OCI-LY3 (cell line): ENCODE results near the gene RAC3.

Source experiments
- H2AFZ ChIP-seq: fragments of 200-600, 300-600 bp; shearing (Covaris generic); 2 replicates; pipeline ENCODE4 v1.6.0; 2014; ENCODE audit warnings: antibody characterized with exemption, low read depth, low read length
- H3K27ac ChIP-seq: fragments of 200-600, 300-600 bp; sonication (generic); 2 replicates; pipeline ENCODE4 v1.5.1; 2014; ENCODE audit warnings: mild to moderate bottlenecking, low read length, moderate library complexity, mixed read lengths
- H3K27me3 ChIP-seq: fragments of 200-600, 300-600 bp; sonication (generic); 2 replicates; pipeline ENCODE4 v1.6.1; 2014; ENCODE audit warnings: low read depth, low read length, mixed read lengths
- H3K36me3 ChIP-seq: fragments of 200-600, 300-600 bp; sonication (generic); replicated peaks from 2 replicates; pipeline ENCODE3; 2014; ENCODE audit warnings: low read depth, low read length, mixed read lengths
- H3K4me1 ChIP-seq: fragments of 300-600, 200-600 bp; sonication (generic); 2 replicates; pipeline ENCODE4 v1.6.1; 2014; ENCODE audit warnings: low read length, mixed read lengths
- H3K4me2 ChIP-seq: fragments of 200-600, 300-600 bp; sonication (generic); 2 replicates; pipeline ENCODE4 v1.6.1; 2014; ENCODE audit warnings: low read length, mixed read lengths
- H3K4me3 ChIP-seq: fragments of 300-600, 200-600 bp; sonication (generic); 2 replicates; pipeline ENCODE4 v1.5.1; 2014; ENCODE audit warnings: antibody characterized with exemption, mild to moderate bottlenecking, low read length, moderate library complexity
- H3K79me2 ChIP-seq: fragments of 300-600, 200-600 bp; shearing (Covaris generic); 2 replicates; pipeline ENCODE4 v1.6.1; 2014; ENCODE audit warnings: mild to moderate bottlenecking, low read length, mixed read lengths
- H3K9ac ChIP-seq: fragments of 300-600, 200-600 bp; shearing (Covaris generic); 2 replicates; pipeline ENCODE4 v1.6.0; 2014; ENCODE audit warnings: mild to moderate bottlenecking, low read length, moderate library complexity
- H3K9me3 ChIP-seq: fragments of 200-600, 300-600 bp; shearing (Covaris generic); 2 replicates; pipeline ENCODE4 v1.6.1; 2014; ENCODE audit warnings: low read length, mixed read lengths; ENCODE audit not compliant: insufficient read depth
- H4K20me1 ChIP-seq: fragments of 200-600, 300-600 bp; sonication (generic); 2 replicates; pipeline ENCODE4 v1.6.1; 2016; ENCODE audit warnings: low read length, mixed read lengths; ENCODE audit not compliant: insufficient read depth
- EZH2phosphoT487 ChIP-seq: fragments of 200-600 bp; shearing (Covaris generic); IDR thresholded peaks from 2 replicates; pipeline ENCODE4 v1.6.1; 2018; ENCODE audit warnings: antibody characterized with exemption, mixed run types, low read depth
- TF ChIP-seq, protein P1 (sequence below): fragments of 200-600, 300-600 bp; sonication (generic); IDR thresholded peaks from 2 replicates; pipeline ENCODE4 v1.5.1; 2014; ENCODE audit warnings: antibody characterized with exemption, low read length, low read depth

Gene RAC3

DNA sequence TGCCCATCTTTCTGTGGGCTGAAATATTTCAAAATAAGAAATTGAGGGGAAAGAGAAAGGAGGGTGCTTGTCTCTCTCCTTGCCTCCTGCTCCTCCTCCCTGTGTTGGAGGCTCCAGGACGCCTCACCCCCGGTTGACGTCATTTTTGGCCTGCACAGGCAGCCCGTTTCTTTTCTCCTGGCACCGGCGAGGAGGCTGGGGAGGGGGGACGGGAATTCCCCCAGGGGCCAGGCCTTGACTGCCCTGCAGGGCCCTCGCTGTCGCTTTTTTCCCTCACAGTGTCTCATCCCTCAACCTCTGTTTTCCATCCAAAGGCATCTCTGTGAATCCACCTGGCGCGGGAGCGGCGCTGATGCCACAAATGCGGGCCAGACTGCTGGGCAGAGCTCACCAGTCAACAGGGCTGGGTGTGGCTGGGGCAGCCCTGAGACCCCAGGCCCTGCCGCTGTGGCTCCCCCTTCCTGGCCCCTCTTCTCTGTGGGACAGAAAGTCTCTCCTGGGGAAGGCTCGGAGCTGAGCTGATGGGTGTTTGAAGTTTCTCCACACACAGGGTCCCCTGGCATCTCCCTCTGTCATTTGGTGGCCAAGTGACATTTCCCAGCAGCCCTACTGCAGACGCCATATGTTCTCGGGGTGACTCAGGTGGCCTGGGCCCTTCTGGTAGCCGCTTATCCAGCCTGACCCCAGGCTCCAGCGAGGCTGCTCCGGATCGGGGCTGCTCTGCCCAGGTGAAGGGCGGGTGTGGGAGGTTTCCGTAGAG, 24.8 kb upstream of the RAC3 start:
- Histone ChIP-seq H4K20me1 (no peaks in the 10 kb centered on the region), H3K4me3 (no peak overlapping the region), H3K27ac (no peak overlapping the region), H3K27me3 (no peaks in the 10 kb centered on the region), H3K4me2 (no peak overlapping the region), H3K9me3 (no peaks in the 10 kb centered on the region), H3K4me1 (no peaks in the 10 kb centered on the region), H2AFZ (no peak overlapping the region), H3K79me2 (no peaks in the 10 kb centered on the region), H3K36me3 (no peaks in the 10 kb centered on the region), H3K9ac (no peak overlapping the region)
- TF ChIP-seq, protein P1, sequence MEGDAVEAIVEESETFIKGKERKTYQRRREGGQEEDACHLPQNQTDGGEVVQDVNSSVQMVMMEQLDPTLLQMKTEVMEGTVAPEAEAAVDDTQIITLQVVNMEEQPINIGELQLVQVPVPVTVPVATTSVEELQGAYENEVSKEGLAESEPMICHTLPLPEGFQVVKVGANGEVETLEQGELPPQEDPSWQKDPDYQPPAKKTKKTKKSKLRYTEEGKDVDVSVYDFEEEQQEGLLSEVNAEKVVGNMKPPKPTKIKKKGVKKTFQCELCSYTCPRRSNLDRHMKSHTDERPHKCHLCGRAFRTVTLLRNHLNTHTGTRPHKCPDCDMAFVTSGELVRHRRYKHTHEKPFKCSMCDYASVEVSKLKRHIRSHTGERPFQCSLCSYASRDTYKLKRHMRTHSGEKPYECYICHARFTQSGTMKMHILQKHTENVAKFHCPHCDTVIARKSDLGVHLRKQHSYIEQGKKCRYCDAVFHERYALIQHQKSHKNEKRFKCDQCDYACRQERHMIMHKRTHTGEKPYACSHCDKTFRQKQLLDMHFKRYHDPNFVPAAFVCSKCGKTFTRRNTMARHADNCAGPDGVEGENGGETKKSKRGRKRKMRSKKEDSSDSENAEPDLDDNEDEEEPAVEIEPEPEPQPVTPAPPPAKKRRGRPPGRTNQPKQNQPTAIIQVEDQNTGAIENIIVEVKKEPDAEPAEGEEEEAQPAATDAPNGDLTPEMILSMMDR, result no peak
- TF ChIP-seq EZH2phosphoT487, result no peak

DNA sequence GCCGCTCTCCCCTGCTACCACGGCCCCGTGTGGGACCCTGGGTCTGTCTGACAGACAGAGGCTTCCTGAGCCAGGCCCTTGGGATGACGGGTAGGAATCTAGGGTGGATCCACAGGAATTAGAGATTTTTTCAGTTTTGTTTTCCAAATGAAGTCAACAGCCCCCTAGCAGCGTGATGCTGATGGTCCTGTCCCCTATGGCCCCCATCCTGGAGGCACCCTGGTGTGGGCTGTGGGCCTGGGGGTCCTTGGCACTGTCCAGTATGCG, 24.3 kb upstream of the RAC3 start:
- no peak overlapping the region for H3K9ac ChIP-seq
- no peak overlapping the region for H3K4me2 ChIP-seq
- H3K4me1 ChIP-seq, result no peaks in the 10 kb centered on the region
- H3K36me3 ChIP-seq, result no peaks in the 10 kb centered on the region
- no peaks in the 10 kb centered on the region for H4K20me1 ChIP-seq
- H3K9me3 ChIP-seq, result no peaks in the 10 kb centered on the region
- H2AFZ ChIP-seq, result no peak overlapping the region
- H3K27ac ChIP-seq, result no peak overlapping the region
- no peaks in the 10 kb centered on the region for H3K79me2 ChIP-seq
- no peaks in the 10 kb centered on the region for H3K27me3 ChIP-seq
- no peak overlapping the region for H3K4me3 ChIP-seq
- no peak for TF ChIP-seq EZH2phosphoT487
- TF ChIP-seq, protein P1, result no peak

DNA sequence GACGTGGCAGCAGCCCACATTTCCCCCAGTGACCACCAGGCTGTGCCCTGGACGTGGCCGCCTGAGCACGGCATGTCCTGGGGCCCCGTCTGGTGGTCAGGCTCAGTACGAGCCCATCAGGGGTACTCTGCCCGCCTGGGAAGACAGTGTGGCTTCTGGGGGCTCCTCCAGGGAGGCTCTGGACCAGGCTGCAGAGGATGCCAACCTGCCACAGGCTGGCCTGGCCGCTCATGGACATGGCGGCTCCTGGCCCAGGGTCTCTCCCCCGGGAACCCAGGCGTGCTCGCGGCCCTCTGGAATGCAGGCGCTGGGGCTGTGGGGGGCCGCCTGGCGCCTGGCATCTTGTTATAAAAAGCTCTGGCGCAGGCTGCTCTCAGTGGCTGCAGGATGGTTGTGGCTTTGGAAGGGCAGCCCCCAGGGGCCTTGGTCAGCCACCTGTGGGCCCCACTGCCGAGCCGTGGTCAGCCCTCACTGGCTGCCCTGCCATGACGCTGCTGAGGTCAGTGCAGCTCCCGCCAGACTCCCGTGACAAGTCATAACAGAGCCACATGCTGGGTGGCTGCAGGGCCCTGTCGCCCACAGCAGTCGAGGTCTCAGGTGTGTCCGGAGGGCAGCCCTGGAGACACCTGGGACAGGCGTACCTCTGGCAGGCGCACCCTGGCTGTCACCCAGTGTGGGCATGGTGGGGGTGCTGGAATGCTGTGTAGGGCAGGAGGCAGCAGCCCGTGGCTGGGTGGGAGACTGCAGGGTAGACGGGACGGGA, 23.8 kb upstream of the RAC3 start:
- no peaks in the 10 kb centered on the region for H3K79me2 ChIP-seq
- no peak overlapping the region for H3K4me2 ChIP-seq
- no peaks in the 10 kb centered on the region for H3K9me3 ChIP-seq
- no peaks in the 10 kb centered on the region for H3K4me1 ChIP-seq
- TF ChIP-seq, protein P1, result no peak
- no peak for TF ChIP-seq EZH2phosphoT487
- H3K27ac ChIP-seq, result no peak overlapping the region
- H2AFZ ChIP-seq, result no peak overlapping the region
- H3K36me3 ChIP-seq, result no peaks in the 10 kb centered on the region
- no peak overlapping the region for H3K4me3 ChIP-seq
- no peak overlapping the region for H3K9ac ChIP-seq
- no peaks in the 10 kb centered on the region for H3K27me3 ChIP-seq
- H4K20me1 ChIP-seq, result no peaks in the 10 kb centered on the region

DNA sequence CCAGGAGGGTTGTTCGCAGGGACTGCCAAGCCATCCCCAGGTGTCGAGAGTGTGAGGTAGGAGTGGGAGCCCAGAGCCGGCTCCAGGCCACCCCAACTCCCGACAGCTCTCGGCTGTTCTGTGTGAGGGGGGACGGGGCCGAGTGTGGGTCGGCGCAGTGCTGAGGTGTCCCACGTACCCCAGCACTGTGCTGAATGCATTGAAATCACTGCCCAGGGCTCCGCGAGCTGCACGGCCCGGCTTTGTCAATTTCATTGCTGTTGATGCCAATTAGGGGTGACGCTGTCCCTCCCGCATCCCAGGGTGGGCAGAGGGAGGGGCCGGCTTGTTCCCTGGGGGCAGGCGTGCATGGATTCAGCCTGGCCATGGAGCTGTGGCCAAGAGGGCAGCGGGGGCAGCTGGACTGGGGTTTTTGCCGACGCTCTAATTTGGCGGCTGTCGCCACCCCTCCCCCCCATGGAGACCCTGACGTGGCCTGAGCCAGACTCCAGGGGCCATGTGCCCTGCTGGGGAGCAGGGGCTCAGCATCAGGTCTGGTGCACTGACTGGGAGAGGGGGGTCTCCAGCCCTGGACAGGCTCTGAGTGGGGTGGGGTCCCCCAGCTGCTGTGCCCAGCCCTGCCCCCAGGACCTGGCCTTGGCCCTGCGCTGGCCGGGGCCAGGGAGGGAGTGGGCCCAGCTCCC, 23.1 kb upstream of the RAC3 start:
- Histone ChIP-seq H3K9ac (no peak overlapping the region), H3K27me3 (no peaks in the 10 kb centered on the region), H3K79me2 (no peaks in the 10 kb centered on the region), H4K20me1 (no peaks in the 10 kb centered on the region), H3K36me3 (no peaks in the 10 kb centered on the region), H2AFZ (no peak overlapping the region), H3K4me3 (no peak overlapping the region), H3K27ac (no peak overlapping the region), H3K4me1 (no peaks in the 10 kb centered on the region), H3K4me2 (no peak overlapping the region), H3K9me3 (no peaks in the 10 kb centered on the region)
- TF ChIP-seq, protein P1, result no peak
- no peak for TF ChIP-seq EZH2phosphoT487
